GM18508 (cell line): ENCODE measurements around the gene MATN1.

Experiments
- ATAC-seq: cut with Tn5 transposase; IDR thresholded peaks from one replicate; pipeline ENCODE4 v1.9.1; 2021; ENCODE audit warnings: moderate number of reproducible peaks; ENCODE audit not compliant: insufficient read depth, unreplicated experiment

MATN1 gene

DNA sequence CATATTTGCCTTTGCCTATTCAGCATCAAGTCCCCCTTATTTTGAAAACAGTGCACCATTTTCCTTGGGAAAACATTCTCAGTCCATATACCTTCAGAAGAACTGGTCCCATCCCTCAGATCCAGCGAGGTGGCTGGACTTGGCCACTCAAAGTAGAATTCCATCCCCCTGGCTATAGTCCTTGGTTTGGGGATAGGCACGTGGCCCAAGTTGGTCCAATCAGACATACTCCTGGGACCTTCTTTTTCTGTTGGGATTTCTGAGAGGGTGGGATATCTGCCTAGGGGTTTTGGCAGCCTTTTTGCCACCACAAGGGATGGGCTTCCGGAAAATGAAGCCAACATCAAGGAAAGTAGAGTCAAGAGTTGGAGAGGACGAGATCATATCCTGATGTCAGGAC is 10.7 kb upstream of the MATN1 start:
- ATAC-seq = no peak

DNA sequence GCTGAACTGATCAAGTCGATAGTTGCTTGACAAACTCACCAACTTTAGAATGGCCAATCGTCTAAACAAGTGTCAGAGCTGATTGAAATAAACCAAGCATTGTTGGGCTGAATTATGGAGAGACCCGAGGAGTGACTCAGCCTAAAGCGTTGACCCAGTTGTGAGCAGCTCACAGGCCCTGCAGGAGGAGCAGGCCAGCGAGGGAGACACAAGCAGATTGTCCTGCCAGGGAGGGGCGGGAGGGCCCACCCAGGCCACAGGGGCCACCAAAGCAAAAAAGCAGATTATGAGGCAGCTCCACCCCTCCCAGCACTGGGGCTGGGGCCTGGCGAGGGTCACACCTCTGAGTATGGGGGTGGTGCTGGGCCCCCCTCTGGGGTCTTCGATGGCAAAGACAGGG is 10.1 kb upstream of the MATN1 start:
- ATAC-seq = no peak

DNA sequence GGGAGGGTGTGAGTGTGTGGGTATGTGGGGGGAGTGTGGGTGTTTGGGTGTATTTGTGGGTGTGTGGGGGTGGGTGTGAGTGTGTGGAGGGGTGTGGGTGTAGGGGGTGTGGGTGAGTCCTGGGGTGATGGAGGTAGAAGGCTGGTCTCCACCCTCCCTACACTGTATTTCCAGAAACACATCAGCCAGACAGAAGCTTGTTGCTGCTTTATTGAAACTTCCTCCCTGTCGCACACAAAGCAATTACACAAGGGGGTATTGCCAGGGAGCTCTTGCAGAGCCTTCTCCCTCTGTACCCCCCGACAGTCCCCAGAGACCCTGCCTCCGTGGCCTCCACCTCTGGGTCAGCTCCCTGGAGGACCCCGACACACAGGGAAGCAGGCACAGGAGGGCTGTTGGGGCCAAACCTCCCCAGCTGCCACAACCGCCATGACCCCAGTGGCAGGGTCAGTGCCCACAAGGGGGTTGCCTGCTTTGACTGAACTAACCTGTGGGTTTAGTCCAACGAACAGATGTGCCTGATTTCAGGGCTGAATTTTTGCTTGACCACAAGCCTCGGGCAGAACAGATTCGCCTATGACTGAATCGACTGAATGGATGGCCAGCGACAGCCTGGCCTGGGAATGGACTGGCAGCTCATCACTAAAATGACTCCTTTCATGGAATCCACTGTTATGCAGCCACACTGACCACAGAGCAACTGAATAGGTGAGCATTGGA is 9.1 kb upstream of the MATN1 start:
- ATAC-seq = no peak

DNA sequence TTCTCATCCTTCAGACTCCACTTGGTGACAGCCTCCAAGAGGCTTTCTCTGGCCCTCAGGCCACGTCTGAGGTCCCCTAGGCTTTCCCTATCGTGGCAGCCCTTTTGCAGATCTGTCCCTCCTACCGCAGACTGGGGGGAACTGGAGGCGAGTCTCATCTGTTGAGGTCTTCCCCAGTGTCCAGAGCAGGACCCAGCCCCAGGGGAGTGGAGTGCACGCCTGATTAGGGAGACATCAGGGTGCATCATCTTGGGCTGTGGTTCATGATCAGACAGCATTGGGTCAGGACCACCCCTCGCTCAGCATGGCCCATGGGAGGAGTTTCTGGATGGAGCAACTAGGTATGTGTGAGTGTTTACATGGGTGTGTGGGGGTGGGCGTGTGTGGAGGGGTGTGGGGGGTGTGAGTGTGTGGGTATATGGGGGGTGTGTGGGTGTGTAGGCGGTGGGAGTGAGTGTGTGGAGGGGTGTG is 8.5 kb upstream of the MATN1 start:
- no peak for ATAC-seq

DNA sequence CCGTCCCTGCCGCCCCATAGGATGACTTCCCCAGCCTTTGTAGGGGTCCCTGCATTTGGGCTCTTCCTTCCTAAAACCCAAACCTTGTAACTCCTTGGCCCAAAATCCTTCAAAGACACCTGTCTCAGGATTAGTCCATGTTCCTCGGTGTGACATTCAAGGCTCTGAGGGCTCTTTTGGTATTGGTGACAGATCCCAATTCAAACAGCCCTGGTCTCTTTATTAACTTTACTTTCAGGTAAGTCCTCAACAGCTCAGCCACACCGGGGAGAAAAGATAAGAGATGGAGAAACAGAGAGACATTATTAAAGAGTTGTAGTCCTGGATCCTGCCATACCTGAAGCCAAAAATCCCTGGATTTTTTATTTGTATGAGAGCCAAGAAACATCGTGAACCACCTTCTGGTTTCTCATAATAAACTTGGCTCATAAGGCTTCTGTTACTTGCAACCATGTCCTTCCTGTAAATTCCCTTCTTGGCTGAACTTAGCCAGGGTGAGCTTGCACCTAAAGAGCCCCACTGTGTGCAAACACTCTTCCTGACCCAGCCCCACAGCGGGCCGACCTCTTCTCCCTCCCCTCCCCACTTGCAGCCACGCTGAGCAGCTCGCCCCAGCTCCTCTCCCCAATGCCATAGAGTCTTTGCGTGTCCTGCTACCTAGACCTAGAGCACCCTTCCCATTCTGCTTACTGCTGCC is 7.9 kb upstream of the MATN1 start:
- no peak for ATAC-seq

DNA sequence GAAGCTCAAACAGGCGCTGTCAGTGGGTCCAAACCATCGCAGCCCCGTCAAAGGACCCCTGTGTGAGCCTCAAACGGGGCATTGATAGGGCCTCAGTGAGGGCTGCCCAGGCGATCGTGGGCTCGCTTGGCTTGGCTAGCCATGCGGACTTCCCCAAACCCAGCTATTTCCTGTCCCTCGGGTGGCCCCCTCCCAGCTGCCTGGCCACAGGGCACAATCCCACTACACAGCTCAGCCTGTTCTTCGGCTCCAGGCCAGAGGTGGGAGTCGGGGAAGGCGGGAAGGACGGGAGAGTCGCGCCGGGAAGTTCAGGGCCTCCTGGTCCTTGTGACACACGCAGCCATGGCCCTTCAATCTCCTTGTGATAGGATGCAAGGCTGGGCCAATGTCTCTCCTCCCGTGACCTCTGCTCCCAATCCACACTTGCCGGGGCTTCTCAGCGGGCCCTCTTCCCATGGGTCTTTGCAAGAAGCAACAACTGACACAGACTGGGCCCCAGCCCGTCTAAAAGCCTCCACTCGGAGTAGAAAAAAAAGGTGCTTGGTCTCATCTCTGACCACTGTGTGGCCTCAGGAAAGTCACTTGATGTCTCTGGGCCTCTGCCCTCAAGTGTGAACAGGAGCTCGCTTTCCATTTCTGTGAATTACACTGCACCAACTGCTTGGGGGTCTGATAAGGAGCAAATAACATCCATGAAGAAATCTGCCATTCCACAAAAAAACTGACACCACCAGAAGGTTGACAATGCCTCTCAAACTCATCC is 7.1 kb upstream of the MATN1 start:
- no peak for ATAC-seq

DNA sequence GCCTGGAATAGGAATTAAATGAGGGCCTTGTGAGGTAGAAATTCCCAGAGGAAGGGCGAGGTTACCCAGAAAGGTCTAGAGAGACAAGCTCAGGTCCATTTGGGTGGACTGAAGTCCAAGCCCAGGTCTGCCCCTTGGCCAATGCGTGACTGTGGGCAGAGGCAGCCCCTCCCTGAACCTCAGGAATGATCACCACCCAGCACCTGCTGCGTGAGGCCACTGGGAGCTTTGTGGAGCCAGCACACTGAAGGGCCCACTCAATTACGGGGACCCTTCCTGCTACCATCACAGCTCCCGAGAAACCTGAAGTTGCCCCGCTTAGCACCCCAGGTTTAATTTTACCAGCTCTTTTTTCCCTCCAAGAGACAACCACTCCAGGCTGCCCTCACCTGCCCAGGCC is 6.5 kb upstream of the MATN1 start:
- no peak for ATAC-seq

- ATAC-seq = no peak
These were observed 5.7 kb upstream of the MATN1 start for GRCh38 chr1:30728832-30729638.

- ATAC-seq = no peak
These were observed 5.0 kb upstream of the MATN1 start for GRCh38 chr1:30728340-30728739.

- ATAC-seq = no peak
These were observed 4.4 kb upstream of the MATN1 start for GRCh38 chr1:30727824-30728223.

DNA sequence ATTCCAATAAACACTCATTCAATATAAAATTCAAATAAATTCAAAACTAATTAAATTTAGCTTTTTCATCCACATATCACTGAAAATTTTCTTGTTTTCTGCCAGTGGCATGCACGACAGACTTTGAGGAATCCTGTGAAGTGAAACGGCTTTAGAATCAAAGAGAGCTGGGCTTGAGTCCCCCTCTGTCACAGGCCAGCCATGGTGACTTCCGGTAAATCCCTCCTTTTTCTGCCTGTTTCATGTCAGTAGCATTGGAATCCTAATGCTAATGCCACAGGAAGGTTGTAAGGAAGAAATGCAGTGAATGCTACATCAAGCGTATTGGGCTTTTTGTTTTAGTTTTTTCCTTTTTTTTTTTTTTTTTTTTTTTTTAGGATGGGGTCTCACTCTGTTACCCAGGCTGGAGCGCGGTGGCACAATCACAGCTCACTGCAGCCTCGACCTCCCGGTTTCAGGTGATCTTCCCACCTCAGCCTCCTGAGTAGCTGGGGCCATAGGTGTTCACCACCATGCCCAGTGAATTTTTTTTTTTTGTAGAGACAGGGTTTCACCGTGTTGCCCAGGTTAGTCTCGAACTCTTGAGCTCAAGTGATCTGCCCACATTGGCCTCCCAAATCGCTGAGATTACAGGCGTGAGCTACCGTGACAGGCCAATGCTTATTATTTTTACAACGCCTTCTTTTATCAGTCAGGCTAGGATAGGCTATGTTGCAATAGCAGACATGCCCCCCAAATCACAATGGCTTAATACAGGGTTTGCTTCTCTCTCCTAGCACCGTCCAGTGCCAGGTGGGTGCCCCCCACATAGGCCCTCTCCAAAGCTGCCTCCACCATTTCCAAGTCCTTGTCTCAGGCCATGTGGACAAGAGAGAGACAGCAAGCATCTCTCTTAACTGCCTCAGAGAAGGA is 3.6 kb upstream of the MATN1 start:
- no peak for ATAC-seq

- no peak for ATAC-seq
These were observed 2.9 kb upstream of the MATN1 start for GRCh38 chr1:30726236-30726635.

DNA sequence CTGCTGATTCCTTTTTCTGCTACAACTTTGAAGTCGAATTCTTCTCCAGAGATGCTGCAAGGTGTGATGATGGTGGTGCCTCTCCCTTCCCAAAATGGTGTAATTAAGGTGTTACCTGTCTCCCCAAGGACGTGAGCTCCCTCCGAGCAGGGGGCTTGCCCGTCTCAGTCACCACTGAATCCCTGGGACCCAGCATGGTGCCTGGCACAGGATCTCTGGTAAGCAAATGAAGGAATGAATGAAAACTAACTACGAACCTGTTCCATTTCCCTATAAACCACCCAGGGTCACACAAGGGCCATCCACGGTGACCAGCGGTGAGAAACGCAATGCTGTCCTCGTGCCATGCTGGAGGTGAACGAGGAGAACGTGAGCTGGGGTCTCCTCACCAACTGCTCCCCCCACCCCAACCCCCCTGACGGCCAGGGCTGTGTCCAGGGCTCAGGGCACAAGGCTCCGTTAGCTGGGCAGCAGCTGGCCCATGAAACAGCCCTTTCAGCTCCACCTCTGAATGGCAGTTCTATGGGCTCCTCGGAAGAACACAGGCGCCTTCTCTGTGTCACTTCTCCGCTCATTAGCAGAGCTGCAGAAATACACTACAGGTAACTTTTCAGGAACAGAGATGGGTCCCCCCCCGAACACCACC is 2.2 kb upstream of the MATN1 start:
- ATAC-seq = no peak

DNA sequence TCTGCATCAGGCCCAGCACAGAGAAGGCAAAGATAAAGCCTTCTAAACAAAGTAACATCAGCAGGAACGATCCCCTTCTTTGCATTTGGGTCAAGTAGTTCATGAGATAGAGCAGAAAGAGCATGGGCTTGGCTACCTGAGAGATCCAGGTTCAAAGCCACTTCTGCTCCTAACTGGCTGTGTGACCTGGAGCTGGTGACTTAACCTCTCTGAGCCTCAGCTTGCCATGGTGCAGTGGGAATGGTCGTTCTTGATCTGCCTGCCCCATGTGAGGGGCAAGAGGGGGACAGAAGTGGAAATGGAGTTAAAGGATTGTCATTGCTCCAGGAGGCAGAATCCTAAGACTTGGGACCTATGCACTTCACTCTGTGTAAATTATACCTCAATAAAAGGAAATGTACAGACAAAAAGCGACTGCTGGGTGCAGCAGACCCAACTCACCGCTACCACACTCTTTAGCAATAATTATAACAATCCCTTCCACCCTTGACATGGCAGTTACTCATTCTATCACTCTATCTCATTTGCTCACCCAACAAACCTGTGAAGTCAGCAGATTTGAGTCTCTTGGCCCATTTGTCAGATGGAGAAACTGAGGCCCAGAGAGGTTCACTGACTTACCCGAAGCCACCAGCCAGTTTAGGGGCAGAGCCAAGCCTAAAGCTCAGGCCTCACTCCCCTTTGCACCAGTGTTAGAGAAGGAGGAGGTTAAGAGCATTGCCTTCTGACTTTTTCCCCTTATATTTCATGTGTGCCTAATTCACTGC is 1.5 kb upstream of the MATN1 start:
- ATAC-seq = no peak

- no peak for ATAC-seq
These were observed 790 bp upstream of the MATN1 start for GRCh38 chr1:30724175-30724574.

- ATAC-seq = no peak
These were observed 1.4 kb downstream of the MATN1 start for GRCh38 chr1:30721812-30722537.

GRCh38 chr1:30721341-30721793 is 2.0 kb downstream of the MATN1 start:
- ATAC-seq = no peak
